ELF-1 (cell line): Measurements from ENCODE around the gene GJD3.

Experiments used
- DNase-seq: peaks from one replicate; pipeline ENCODE4 v3.0.0-alpha.2; 2016; ENCODE audit warnings: low read depth, low spot score

The GJD3 gene

GRCh38 chr17:40352237-40352778, 12.2 kb downstream of the GJD3 start:
- DNase-seq, result no peak

DNA sequence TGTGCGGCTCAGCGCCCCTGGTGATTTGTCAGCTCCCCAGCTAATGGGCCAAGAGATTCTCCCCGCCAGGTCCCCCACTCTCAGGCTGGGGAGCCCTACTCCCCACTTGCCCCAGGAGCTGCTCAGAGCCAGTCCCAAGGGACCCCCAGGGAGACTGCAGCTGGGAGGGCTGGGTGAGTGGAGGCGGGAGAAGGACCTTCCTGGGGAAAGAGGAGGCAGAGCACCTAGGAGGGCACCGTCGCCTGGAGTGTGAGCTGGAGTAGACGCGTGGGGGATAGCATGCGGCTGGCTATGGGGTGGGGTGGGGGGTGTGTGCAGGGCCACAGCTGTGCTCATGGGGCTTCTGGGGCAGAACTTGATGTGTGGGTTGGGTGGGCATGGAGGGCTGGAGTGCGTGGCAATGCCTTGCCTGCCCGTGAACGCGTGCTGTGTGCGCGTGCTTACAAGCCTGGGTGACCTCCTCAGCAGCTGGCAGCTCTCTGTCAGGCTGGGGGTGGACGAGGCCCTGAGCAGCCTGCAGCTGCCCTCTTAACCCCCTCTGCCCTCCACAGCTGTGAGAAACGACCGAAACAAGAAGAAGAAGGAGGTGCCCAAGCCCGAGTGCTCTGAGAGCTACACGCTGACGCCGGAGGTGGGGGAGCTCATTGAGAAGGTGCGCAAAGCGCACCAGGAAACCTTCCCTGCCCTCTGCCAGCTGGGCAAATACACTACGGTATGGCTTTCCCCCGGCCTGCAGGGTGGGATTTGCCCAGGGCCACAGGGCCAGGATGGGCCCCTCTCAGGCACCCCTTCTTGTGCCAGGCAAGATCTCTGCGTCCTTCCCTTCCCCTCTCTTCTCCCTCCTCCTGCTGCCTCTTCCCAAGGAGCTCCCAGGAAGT, 12.9 kb downstream of the GJD3 start:
- no peak for DNase-seq

DNA sequence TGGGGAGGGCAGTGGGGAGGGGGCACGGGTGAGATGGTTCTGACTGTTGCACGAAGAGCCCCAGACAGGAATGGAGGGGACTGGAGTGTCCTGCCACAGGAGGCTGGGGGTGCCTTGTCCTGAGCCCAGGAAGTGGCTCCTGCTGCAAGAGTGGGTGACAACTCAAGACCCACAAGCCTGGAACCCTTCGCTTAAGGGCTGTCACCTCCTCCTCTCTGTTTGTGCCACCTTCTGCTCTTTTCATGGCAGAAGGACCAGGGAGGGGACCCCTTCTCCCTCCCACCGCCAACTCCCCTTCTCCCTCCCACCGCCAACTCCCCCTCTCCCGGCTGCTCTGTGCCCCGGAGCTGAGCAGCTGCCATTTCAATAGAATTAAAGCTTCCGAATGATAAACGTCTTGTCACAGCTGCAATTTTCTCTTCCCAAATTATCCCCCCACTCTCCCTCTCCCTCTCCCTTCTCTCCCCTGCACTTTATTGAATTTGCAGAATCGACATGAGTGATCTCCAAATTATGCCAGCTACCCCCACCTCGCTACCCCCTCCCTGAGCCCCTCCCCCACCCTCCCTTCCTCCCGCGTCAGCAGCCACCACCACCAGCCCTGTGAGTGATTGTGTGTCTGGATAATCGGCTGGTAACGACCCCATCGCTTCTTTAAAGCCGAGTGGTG, 13.7 kb downstream of the GJD3 start:
- peak; percentile 28 for DNase-seq

GRCh38 chr17:40349895-40350688, 14.4 kb downstream of the GJD3 start:
- DNase-seq, result peak; percentile 79

- DNase-seq, result no peak
These were observed 15.1 kb downstream of the GJD3 start for GRCh38 chr17:40349477-40349894.

DNA sequence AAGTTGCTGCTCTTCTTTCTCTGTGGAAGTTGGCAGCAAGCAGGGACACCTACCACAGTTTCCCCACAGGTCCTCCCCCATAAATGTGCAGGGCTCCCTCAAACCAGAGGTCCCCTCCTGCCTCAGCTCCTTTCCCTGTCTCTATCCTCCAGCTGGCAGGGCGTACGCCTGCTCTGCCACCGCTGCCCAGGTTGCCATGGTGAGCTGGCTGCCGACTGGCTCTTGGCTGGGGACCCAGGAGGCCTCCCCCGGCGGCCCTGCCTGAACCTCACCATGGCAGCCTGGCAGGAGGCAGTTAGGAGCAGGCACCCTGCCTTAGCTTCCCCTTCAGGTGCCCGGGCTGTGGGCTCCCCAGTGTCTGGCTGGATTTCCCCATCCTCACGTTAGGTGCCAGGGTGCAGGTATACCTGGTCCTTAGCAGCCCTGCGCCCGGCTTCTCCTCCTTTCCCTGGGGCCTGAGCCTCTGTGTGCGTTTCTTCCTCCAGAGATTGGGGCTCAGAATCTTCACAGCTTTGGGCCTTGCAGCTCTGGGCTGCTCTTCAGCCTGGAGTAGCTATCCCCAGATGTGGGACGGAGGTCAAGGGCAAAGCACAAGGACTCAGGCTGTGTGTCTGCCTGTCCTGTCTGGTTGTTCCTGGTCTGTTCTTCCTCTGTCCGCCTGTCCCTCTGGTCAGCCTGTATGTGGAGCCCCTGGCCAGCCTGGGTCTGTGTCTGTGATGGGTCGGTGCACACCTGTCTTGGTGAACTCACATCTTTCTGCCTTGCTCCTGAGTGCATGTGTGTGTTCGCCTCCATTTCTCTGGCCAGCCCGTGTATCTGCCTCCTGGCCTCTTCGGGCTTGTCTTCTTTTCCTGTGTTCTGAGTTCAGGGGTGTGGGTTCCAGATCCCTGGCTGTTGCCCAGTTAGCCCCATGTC, 15.7 kb downstream of the GJD3 start:
- DNase-seq, result no peak

GRCh38 chr17:40348136-40348504, 16.4 kb downstream of the GJD3 start:
- peak; percentile 32 for DNase-seq

DNA sequence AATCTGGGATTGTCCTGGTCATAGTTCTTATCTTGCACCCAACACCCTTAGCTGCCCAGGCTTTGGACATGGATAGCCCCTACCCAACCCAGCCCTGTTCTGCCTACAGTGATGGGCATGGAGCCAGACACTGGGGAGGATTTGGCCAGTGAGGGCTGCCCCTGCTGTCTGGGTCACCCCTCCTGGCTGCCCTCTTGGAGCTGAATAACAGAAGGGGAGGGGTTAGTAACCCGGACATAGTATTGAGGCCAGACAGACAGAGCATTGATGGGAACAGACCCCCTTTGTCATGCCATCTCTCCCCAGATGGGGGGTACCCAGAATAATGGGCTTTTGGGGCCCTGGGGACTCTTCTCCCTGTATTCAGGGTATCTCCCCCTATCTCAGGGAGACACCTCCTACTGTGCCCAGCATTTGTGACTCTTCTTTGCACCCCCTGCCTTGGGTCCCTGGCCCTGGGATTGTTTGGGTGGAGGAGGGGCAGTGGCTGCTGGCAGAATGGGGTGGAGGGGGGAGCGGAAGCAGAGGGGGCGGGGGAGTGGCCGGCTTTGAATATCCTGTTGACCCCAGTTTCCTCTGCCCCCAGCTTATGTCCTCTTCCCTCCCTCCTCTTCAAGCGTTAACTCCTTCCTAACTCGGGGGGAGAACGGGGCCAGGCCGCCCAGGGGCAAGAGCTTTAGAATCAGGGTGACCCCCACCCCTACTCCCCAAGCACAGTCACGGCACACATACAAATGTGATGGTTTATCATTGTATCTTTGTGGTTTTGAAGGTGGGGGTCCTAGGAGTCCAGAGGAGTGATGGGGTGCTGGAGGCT, 17.0 kb downstream of the GJD3 start:
- DNase-seq, result no peak

- DNase-seq, result no peak
These were observed 17.8 kb downstream of the GJD3 start for GRCh38 chr17:40346765-40347158.

GRCh38 chr17:40345994-40346764, 18.4 kb downstream of the GJD3 start:
- DNase-seq, result no peak

DNA sequence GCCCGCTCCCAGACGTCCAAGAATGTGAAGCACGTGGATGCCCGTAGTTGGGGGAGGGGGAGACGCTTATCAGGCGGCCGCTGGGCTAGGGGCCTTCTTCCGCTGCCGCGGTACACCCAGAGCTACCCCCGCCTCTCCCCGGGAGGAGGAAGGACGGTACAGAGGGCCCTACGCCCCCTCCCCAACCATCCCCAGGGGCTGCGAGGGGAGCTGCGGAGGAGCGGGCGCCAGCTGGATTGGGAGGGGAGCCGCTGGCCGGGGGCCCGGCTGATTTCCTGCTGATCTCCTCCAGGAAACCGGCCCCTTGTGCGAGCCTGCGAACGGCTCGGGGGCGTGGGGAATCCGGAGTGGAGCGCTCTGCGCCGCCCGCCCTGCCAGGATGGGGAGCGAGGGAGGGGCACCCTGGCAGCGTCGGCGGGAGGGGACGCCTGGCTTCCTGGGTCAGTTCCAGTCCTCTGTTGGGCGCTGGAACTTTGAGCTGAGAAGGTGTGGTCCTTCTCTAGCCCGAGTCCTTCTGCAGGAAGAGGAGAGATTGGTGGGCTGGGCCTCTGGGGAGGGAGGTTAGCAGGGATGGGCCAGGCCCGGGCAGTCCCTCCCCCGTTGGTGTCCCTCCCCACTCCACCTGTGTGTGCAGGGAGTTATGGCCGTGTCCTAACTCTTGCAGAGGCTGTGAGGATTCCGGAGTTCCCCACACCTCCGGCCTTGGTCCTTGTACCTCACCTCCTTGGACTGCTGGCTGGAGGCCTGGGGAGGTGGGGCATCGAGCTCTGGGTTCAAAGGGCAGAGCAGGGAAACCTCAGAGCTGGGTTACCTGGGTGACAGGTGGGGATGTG, 19.2 kb downstream of the GJD3 start:
- DNase-seq, result peak; percentile 79

GRCh38 chr17:40344421-40345160, 19.9 kb downstream of the GJD3 start:
- DNase-seq, result no peak

- DNase-seq, result no peak
These were observed 21.1 kb downstream of the GJD3 start for GRCh38 chr17:40343219-40344119.

DNA sequence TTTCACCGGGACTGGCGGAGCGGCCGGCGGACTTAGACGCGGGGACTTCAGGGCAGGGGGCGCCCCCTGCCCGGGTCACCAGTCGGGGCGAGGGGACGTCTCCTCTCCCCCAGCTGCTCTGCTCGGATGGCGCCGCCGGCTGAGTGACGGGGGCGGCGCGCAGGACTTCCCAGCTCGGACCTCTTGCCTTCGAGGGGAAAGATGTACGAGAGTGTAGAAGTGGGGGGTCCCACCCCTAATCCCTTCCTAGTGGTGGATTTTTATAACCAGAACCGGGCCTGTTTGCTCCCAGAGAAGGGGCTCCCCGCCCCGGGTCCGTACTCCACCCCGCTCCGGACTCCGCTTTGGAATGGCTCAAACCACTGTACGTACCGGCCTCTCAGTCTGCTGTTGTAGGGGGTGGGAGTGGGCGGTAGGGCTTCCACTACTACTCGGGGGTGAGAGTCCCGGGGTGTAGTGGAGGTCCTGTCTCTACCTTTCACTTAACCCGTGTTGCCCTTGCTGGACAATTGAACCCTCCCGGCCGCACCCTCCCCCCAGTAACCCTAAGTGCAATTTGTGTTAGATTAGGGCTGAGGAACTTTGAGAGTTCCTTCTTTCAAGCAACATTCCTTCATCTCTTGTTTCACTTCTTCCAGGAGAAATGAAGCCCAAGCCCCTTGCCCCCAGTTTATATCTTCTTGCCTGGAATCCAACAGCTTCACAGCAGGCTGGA, 21.9 kb downstream of the GJD3 start:
- no peak for DNase-seq

DNA sequence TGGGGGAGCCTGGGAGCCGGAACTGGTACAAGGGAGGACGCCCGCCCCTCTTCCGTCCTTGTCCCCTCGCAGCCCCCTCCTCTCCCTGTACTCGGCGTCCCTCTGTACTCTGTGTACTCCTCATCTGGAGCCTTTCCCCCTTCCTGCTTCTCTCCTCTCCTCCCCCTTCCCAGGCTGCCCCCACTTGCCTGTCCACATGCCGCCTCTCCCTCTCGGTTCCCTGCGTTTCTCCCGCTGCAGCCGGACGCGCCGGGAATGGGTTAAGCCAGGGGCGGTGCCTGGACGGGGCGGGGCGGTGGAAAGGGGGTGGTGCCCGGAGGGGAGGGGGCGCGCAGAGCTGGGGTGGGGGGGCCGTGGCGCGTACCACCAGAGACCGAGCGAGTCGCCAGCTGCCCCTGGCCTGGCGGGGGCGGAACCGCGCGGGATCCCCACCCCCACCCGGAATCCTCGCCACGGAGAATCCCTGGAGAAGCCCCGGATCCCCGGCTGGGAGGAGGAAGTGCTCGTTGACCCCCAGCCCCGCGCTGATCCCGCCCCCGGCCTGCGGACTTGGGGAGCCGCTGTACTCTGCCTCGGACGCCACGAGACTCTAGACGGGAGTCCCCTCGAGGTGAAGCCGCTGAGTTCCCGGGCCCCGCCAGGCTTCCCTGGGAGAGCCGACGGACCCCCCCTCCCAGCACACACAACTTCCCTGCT, 22.6 kb downstream of the GJD3 start:
- no peak for DNase-seq
